ENCODE results near the gene SPATA9.

SPATA9 gene

GRCh38 chr5:95668216-95668615 is 14.6 kb downstream of the SPATA9 start:
- no peaks in the 10 kb centered on the region for H3K79me1 ChIP-seq (ENCODE audit: low read length)
- no peak overlapping the region for H3K56ac ChIP-seq (ENCODE audit: low read length)
- H4K5ac ChIP-seq (ENCODE audit: low read length), result no peak overlapping the region
- H3K23ac ChIP-seq (ENCODE audit: low read length), result no peak overlapping the region
- no peaks in the 10 kb centered on the region for H3K79me2 ChIP-seq (ENCODE audit: control insufficient read depth, insufficient read depth, low read length)
- H3K4me1 ChIP-seq (ENCODE audit: control insufficient read depth, low read depth, low read length), result peaks cover 13% of the 10 kb centered on the region
- H3K4me2 ChIP-seq (ENCODE audit: low read length), result no peak overlapping the region
- DNase-seq, result no peak
- no peaks in the 10 kb centered on the region for H3K36me3 ChIP-seq (ENCODE audit: control insufficient read depth, insufficient read depth, low read length)
- H2BK120ac ChIP-seq (ENCODE audit: low read depth, low read length), result no peak overlapping the region
- H3K27me3 ChIP-seq (ENCODE audit: insufficient read depth, low read length, poor library complexity), result no peaks in the 10 kb centered on the region
- no peak overlapping the region for H2BK5ac ChIP-seq (ENCODE audit: low read length)
- H3K18ac ChIP-seq (ENCODE audit: low read length), result no peak overlapping the region
- no peak overlapping the region for H3K9ac ChIP-seq (ENCODE audit: low read length)
- no peak overlapping the region for H2AK5ac ChIP-seq (ENCODE audit: low read length)
- H3K4me3 ChIP-seq (ENCODE audit: low read length), result no peak overlapping the region
- H3K27ac ChIP-seq (ENCODE audit: low read depth, low read length), result no peak overlapping the region
- H2BK15ac ChIP-seq (replicated peaks; ENCODE audit: low read depth), result no peak overlapping the region
- H4K8ac ChIP-seq (ENCODE audit: low read depth, low read length), result no peak overlapping the region
- H3K4ac ChIP-seq (ENCODE audit: low read depth, low read length), result no peak overlapping the region

GRCh38 chr5:95667678-95668077 is 15.1 kb downstream of the SPATA9 start:
- no peak for DNase-seq
- Histone ChIP-seq H3K56ac (ENCODE audit: low read length) (peak overlapping the region; percentile 30), H4K5ac (ENCODE audit: low read length) (no peak overlapping the region), H3K9ac (ENCODE audit: low read length) (no peak overlapping the region), H3K79me1 (ENCODE audit: low read length) (no peaks in the 10 kb centered on the region), H3K79me2 (ENCODE audit: control insufficient read depth, insufficient read depth, low read length) (no peaks in the 10 kb centered on the region), H3K18ac (ENCODE audit: low read length) (peak overlapping the region; percentile 64), H3K4me2 (ENCODE audit: low read length) (no peak overlapping the region), H3K4me3 (ENCODE audit: low read length) (no peak overlapping the region), H3K23ac (ENCODE audit: low read length) (no peak overlapping the region), H3K27me3 (ENCODE audit: insufficient read depth, low read length, poor library complexity) (no peaks in the 10 kb centered on the region), H3K27ac (ENCODE audit: low read depth, low read length) (no peak overlapping the region), H2BK15ac (replicated peaks; ENCODE audit: low read depth) (peak overlapping the region; percentile 59), H3K4ac (ENCODE audit: low read depth, low read length) (no peak overlapping the region), H2BK5ac (ENCODE audit: low read length) (peak overlapping the region; percentile 39), H2AK5ac (ENCODE audit: low read length) (peak overlapping the region; percentile 76), H4K8ac (ENCODE audit: low read depth, low read length) (no peak overlapping the region), H3K36me3 (ENCODE audit: control insufficient read depth, insufficient read depth, low read length) (no peaks in the 10 kb centered on the region), H2BK120ac (ENCODE audit: low read depth, low read length) (no peak overlapping the region), H3K4me1 (ENCODE audit: control insufficient read depth, low read depth, low read length) (peaks cover 13% of the 10 kb centered on the region)

GRCh38 chr5:95667061-95667618 is 15.7 kb downstream of the SPATA9 start:
- Histone ChIP-seq H3K4ac (ENCODE audit: low read depth, low read length) (peak overlapping the region; percentile 9), H3K18ac (ENCODE audit: low read length) (peak overlapping the region; percentile 64), H3K27me3 (ENCODE audit: insufficient read depth, low read length, poor library complexity) (no peaks in the 10 kb centered on the region), H4K5ac (ENCODE audit: low read length) (no peak overlapping the region), H2BK120ac (ENCODE audit: low read depth, low read length) (peak overlapping the region; percentile 82), H2AK5ac (ENCODE audit: low read length) (no peak overlapping the region), H3K4me2 (ENCODE audit: low read length) (no peak overlapping the region), H2BK15ac (replicated peaks; ENCODE audit: low read depth) (peak overlapping the region; percentile 59), H3K36me3 (ENCODE audit: control insufficient read depth, insufficient read depth, low read length) (no peaks in the 10 kb centered on the region), H3K79me2 (ENCODE audit: control insufficient read depth, insufficient read depth, low read length) (no peaks in the 10 kb centered on the region), H3K23ac (ENCODE audit: low read length) (no peak overlapping the region), H3K4me1 (ENCODE audit: control insufficient read depth, low read depth, low read length) (peaks cover 13% of the 10 kb centered on the region), H3K27ac (ENCODE audit: low read depth, low read length) (no peak overlapping the region), H3K9ac (ENCODE audit: low read length) (no peak overlapping the region), H3K4me3 (ENCODE audit: low read length) (no peak overlapping the region), H3K79me1 (ENCODE audit: low read length) (no peaks in the 10 kb centered on the region), H4K8ac (ENCODE audit: low read depth, low read length) (no peak overlapping the region), H2BK5ac (ENCODE audit: low read length) (peak overlapping the region; percentile 12), H3K56ac (ENCODE audit: low read length) (no peak overlapping the region)
- no CpG with 5 or more reads among the region's 4 CpGs for WGBS (ENCODE audit: extremely low coverage, insufficient coverage, low lambda C conversion rate)
- DNase-seq, result no peak

- H3K4me2 ChIP-seq (ENCODE audit: low read length), result no peak overlapping the region
- H3K4ac ChIP-seq (ENCODE audit: low read depth, low read length), result no peak overlapping the region
- no peak overlapping the region for H4K8ac ChIP-seq (ENCODE audit: low read depth, low read length)
- no CpG with 5 or more reads among the region's 3 CpGs for WGBS (ENCODE audit: extremely low coverage, insufficient coverage, low lambda C conversion rate)
- no peaks in the 10 kb centered on the region for H3K79me1 ChIP-seq (ENCODE audit: low read length)
- peak overlapping the region; percentile 90 for H2BK120ac ChIP-seq (ENCODE audit: low read depth, low read length)
- H2BK15ac ChIP-seq (replicated peaks; ENCODE audit: low read depth), result peak overlapping the region; percentile 100
- peaks cover 2% of the 10 kb centered on the region for H3K4me1 ChIP-seq (ENCODE audit: control insufficient read depth, low read depth, low read length)
- H3K9ac ChIP-seq (ENCODE audit: low read length), result peak overlapping the region; percentile 60
- peak; percentile 32 for DNase-seq
- H3K79me2 ChIP-seq (ENCODE audit: control insufficient read depth, insufficient read depth, low read length), result no peaks in the 10 kb centered on the region
- H2BK5ac ChIP-seq (ENCODE audit: low read length), result peak overlapping the region; percentile 96
- no peak overlapping the region for H3K4me3 ChIP-seq (ENCODE audit: low read length)
- peak overlapping the region; percentile 88 for H3K56ac ChIP-seq (ENCODE audit: low read length)
- no peak overlapping the region for H3K23ac ChIP-seq (ENCODE audit: low read length)
- peak overlapping the region; percentile 96 for H3K18ac ChIP-seq (ENCODE audit: low read length)
- H3K27ac ChIP-seq (ENCODE audit: low read depth, low read length), result no peak overlapping the region
- no peaks in the 10 kb centered on the region for H3K36me3 ChIP-seq (ENCODE audit: control insufficient read depth, insufficient read depth, low read length)
- H2AK5ac ChIP-seq (ENCODE audit: low read length), result no peak overlapping the region
- no peaks in the 10 kb centered on the region for H3K27me3 ChIP-seq (ENCODE audit: insufficient read depth, low read length, poor library complexity)
- no peak overlapping the region for H4K5ac ChIP-seq (ENCODE audit: low read length)
These were observed 18.5 kb downstream of the SPATA9 start for GRCh38 chr5:95664204-95664786.

- Histone ChIP-seq H2BK120ac (ENCODE audit: low read depth, low read length) (no peak overlapping the region), H3K18ac (ENCODE audit: low read length) (no peak overlapping the region), H3K4ac (ENCODE audit: low read depth, low read length) (no peak overlapping the region), H3K27ac (ENCODE audit: low read depth, low read length) (no peak overlapping the region), H3K4me1 (ENCODE audit: control insufficient read depth, low read depth, low read length) (no peaks in the 10 kb centered on the region), H4K5ac (ENCODE audit: low read length) (no peak overlapping the region), H2BK15ac (replicated peaks; ENCODE audit: low read depth) (no peak overlapping the region), H2BK5ac (ENCODE audit: low read length) (no peak overlapping the region), H3K9ac (ENCODE audit: low read length) (no peak overlapping the region), H3K79me1 (ENCODE audit: low read length) (no peaks in the 10 kb centered on the region), H3K4me2 (ENCODE audit: low read length) (no peak overlapping the region), H4K8ac (ENCODE audit: low read depth, low read length) (no peak overlapping the region), H3K4me3 (ENCODE audit: low read length) (no peak overlapping the region), H3K27me3 (ENCODE audit: insufficient read depth, low read length, poor library complexity) (no peaks in the 10 kb centered on the region), H3K79me2 (ENCODE audit: control insufficient read depth, insufficient read depth, low read length) (no peaks in the 10 kb centered on the region), H3K36me3 (ENCODE audit: control insufficient read depth, insufficient read depth, low read length) (no peaks in the 10 kb centered on the region), H3K56ac (ENCODE audit: low read length) (no peak overlapping the region), H3K23ac (ENCODE audit: low read length) (no peak overlapping the region), H2AK5ac (ENCODE audit: low read length) (no peak overlapping the region)
- DNase-seq, result no peak
These were observed 19.8 kb downstream of the SPATA9 start for GRCh38 chr5:95662946-95663345.

GRCh38 chr5:95660060-95660459 is 22.7 kb downstream of the SPATA9 start:
- Histone ChIP-seq H3K23ac (ENCODE audit: low read length) (no peak overlapping the region), H3K27ac (ENCODE audit: low read depth, low read length) (no peak overlapping the region), H4K5ac (ENCODE audit: low read length) (no peak overlapping the region), H2BK15ac (replicated peaks; ENCODE audit: low read depth) (no peak overlapping the region), H3K36me3 (ENCODE audit: control insufficient read depth, insufficient read depth, low read length) (no peaks in the 10 kb centered on the region), H3K79me1 (ENCODE audit: low read length) (no peaks in the 10 kb centered on the region), H3K4ac (ENCODE audit: low read depth, low read length) (no peak overlapping the region), H3K56ac (ENCODE audit: low read length) (no peak overlapping the region), H2BK5ac (ENCODE audit: low read length) (no peak overlapping the region), H3K4me1 (ENCODE audit: control insufficient read depth, low read depth, low read length) (no peaks in the 10 kb centered on the region), H3K79me2 (ENCODE audit: control insufficient read depth, insufficient read depth, low read length) (no peaks in the 10 kb centered on the region), H3K4me3 (ENCODE audit: low read length) (no peak overlapping the region), H3K27me3 (ENCODE audit: insufficient read depth, low read length, poor library complexity) (no peaks in the 10 kb centered on the region), H2AK5ac (ENCODE audit: low read length) (no peak overlapping the region), H3K4me2 (ENCODE audit: low read length) (no peak overlapping the region), H4K8ac (ENCODE audit: low read depth, low read length) (no peak overlapping the region), H2BK120ac (ENCODE audit: low read depth, low read length) (no peak overlapping the region), H3K18ac (ENCODE audit: low read length) (peak overlapping the region; percentile 14), H3K9ac (ENCODE audit: low read length) (no peak overlapping the region)
- WGBS (ENCODE audit: extremely low coverage, insufficient coverage, low lambda C conversion rate), result no CpG with 5 or more reads among the region's 2 CpGs
- DNase-seq, result peak; percentile 36
